ENCODE data around the gene SCARF2.

The SCARF2 gene

DNA sequence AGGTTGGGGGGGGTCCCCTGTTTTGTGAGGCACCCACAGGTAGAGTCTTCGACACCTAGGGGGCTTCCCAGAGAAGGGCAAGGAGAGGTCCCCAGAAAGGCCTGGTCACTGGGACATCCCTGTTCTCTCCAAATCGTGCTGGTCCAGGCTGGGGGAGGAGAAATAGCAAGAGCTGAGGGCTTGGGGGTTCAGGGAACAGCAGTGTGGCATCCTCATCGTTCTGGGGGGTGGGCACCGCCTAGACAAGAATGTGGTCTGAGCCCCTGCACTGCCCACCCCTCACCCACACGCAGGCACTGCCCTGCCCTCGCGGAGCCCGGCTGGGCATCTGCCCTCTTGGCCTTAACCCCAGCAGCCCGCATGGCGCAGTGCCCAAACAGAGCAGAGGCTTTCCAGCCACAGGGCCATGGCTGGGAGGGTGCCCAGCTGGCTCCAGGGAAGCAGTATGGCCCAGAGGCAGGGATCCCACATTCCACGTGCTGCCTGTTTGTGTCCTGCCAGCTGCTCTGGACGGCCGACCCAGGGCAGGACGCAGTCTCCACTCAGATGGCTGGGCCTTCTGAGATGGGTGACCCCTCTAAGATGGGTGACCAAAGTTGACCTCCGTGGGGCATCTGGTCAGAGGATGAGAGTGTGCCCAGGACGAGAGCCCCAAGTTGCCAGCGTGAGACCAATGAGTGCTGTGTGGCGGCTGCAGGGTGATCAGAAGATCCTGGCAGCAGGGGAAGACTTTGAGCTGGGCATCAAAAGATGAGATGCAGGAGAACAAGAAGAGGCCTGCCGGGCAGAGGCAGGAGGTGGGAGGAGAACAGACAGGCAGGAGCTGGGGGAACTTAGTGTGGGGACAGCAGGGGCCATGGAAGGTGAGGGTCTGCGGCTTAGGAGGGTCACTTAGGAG is 14.4 kb downstream of the SCARF2 start:
- POLR2A ChIA-PET: interaction anchor here (0.8 to 1.1 kb wide), 2 partner anchors 11 to 33 kb away, joined by 3 read pairs; no protein-coding TSS in a partner anchor
- H3K9me3 ChIP-seq (ENCODE audit: control insufficient read depth, insufficient read depth, low read depth, low read length): no peaks in the 10 kb centered on the region
- no peaks in the 10 kb centered on the region for H3K4me1 ChIP-seq (ENCODE audit: control insufficient read depth, insufficient read depth, low read length)
- H3K36me3 ChIP-seq (ENCODE audit: control insufficient read depth in 2 of 2, insufficient read depth in 1 of 2, low read length in 2 of 2): peaks cover 0 to 39% of the 10 kb centered on the region in 2 experiments; a peak in 1 of 3 replicates
- CTCF ChIA-PET: interaction anchor here (0.6 to 1.8 kb wide), 4 partner anchors 10 to 141 kb away, joined by 3 to 4 read pairs (median 3); no protein-coding TSS in a partner anchor
- H3K27ac ChIP-seq (ENCODE audit: extremely low read depth, low read depth, low read length): no peak overlapping the region
- TF ChIP-seq KLF16 (tag by site-specific recombination; IDR thresholded peaks at IDR 0.05) (no peak), ZIC2 (tag by site-specific recombination; IDR thresholded peaks at IDR 0.05) (0 out of 2 replicates have a peak, but pooled peaks have one; percentile 46)
- H3K4me3 ChIP-seq (ENCODE audit: low read depth, low read length): no peak overlapping the region

- Histone ChIP-seq H3K9me3 (ENCODE audit: control insufficient read depth, insufficient read depth, low read depth, low read length) (no peaks in the 10 kb centered on the region), H3K4me3 (ENCODE audit: low read depth, low read length) (no peak overlapping the region), H3K36me3 (ENCODE audit: control insufficient read depth in 2 of 2, insufficient read depth in 1 of 2, low read length in 2 of 2) (peaks cover 0 to 34% of the 10 kb centered on the region in 2 experiments; a peak in 1 of 3 replicates), H3K4me1 (ENCODE audit: control insufficient read depth, insufficient read depth, low read length) (no peaks in the 10 kb centered on the region), H3K27ac (ENCODE audit: extremely low read depth, low read depth, low read length) (no peak overlapping the region)
- CTCF ChIA-PET: interaction anchor here (0.6 to 1.8 kb wide), 6 partner anchors 11 to 229 kb away, joined by 3 to 4 read pairs (median 4); no protein-coding TSS in a partner anchor
- POLR2A ChIA-PET: interaction anchor here (1.1 kb wide), 1 partner anchor 11 kb away, joined by 3 read pairs; no protein-coding TSS in a partner anchor
- TF ChIP-seq EGR2 (tag by site-specific recombination; IDR thresholded peaks at IDR 0.05; ENCODE audit: low read depth): peak; percentile 75; the same call in 1 of the 2 replicates
- TF ChIP-seq ZNF404 (tag by site-specific recombination; IDR thresholded peaks at IDR 0.05): no peak
- no peak for TF ChIP-seq KLF1 (tag by site-specific recombination; IDR thresholded peaks at IDR 0.05)
- no peak for TF ChIP-seq HOXC10 (CRISPR knock-in tag; IDR thresholded peaks at IDR 0.05)
- TF ChIP-seq, protein P1, sequence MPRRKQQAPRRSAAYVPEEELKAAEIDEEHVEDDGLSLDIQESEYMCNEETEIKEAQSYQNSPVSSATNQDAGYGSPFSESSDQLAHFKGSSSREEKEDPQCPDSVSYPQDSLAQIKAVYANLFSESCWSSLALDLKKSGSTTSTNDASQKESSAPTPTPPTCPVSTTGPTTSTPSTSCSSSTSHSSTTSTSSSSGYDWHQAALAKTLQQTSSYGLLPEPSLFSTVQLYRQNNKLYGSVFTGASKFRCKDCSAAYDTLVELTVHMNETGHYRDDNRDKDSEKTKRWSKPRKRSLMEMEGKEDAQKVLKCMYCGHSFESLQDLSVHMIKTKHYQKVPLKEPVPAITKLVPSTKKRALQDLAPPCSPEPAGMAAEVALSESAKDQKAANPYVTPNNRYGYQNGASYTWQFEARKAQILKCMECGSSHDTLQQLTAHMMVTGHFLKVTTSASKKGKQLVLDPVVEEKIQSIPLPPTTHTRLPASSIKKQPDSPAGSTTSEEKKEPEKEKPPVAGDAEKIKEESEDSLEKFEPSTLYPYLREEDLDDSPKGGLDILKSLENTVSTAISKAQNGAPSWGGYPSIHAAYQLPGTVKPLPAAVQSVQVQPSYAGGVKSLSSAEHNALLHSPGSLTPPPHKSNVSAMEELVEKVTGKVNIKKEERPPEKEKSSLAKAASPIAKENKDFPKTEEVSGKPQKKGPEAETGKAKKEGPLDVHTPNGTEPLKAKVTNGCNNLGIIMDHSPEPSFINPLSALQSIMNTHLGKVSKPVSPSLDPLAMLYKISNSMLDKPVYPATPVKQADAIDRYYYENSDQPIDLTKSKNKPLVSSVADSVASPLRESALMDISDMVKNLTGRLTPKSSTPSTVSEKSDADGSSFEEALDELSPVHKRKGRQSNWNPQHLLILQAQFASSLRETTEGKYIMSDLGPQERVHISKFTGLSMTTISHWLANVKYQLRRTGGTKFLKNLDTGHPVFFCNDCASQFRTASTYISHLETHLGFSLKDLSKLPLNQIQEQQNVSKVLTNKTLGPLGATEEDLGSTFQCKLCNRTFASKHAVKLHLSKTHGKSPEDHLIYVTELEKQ (tag by site-specific recombination; IDR thresholded peaks at IDR 0.05; ENCODE audit: borderline replicate concordance): no peak
- TF ChIP-seq ZBTB48 (tag by site-specific recombination; IDR thresholded peaks at IDR 0.05): no peak
- TF ChIP-seq ZBTB17 (tag by site-specific recombination; IDR thresholded peaks at IDR 0.05): no peak
- no peak for TF ChIP-seq ZNF521 (tag by site-specific recombination; IDR thresholded peaks at IDR 0.05)
- TF ChIP-seq ZNF843 (tag by site-specific recombination; IDR thresholded peaks at IDR 0.05): no peak
- TF ChIP-seq, protein P2, sequence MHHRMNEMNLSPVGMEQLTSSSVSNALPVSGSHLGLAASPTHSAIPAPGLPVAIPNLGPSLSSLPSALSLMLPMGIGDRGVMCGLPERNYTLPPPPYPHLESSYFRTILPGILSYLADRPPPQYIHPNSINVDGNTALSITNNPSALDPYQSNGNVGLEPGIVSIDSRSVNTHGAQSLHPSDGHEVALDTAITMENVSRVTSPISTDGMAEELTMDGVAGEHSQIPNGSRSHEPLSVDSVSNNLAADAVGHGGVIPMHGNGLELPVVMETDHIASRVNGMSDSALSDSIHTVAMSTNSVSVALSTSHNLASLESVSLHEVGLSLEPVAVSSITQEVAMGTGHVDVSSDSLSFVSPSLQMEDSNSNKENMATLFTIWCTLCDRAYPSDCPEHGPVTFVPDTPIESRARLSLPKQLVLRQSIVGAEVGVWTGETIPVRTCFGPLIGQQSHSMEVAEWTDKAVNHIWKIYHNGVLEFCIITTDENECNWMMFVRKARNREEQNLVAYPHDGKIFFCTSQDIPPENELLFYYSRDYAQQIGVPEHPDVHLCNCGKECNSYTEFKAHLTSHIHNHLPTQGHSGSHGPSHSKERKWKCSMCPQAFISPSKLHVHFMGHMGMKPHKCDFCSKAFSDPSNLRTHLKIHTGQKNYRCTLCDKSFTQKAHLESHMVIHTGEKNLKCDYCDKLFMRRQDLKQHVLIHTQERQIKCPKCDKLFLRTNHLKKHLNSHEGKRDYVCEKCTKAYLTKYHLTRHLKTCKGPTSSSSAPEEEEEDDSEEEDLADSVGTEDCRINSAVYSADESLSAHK (tag by site-specific recombination; IDR thresholded peaks at IDR 0.05): no peak
- TF ChIP-seq SALL2 (tag by site-specific recombination; IDR thresholded peaks at IDR 0.05; ENCODE audit: borderline replicate concordance): peak; percentile 36; the same call in 1 of the 2 replicates
- TF ChIP-seq ZNF16 (tag by site-specific recombination; IDR thresholded peaks at IDR 0.05; ENCODE audit: low read depth): no peak
- TF ChIP-seq, protein P3, sequence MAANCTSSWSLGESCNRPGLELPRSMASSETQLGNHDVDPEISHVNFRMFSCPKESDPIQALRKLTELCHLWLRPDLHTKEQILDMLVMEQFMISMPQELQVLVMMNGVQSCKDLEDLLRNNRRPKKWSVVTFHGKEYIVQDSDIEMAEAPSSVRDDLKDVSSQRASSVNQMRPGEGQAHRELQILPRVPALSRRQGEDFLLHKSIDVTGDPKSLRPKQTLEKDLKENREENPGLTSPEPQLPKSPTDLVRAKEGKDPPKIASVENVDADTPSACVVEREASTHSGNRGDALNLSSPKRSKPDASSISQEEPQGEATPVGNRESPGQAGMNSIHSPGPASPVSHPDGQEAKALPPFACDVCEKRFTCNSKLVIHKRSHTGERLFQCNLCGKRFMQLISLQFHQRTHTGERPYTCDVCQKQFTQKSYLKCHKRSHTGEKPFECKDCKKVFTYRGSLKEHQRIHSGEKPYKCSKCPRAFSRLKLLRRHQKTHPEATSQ (tag by site-specific recombination; IDR thresholded peaks at IDR 0.05): no peak
- 0 out of 2 replicates have a peak, but pooled peaks have one; percentile 8 for TF ChIP-seq ZSCAN4 (tag by site-specific recombination; IDR thresholded peaks at IDR 0.05)
- no peak for TF ChIP-seq ZNF26 (tag by site-specific recombination; IDR thresholded peaks at IDR 0.05)
Observed at GRCh38 chr22:20422271-20423007, 15.2 kb downstream of the SCARF2 start.

Data from HEK293 (cell line).